Measurements from ENCODE around the gene B3GNT3. TPM values are rescaled to one million over a fixed set of nuclear protein-coding genes. Genes with fewer than 3 reads are reported as not detected.

B3GNT3 gene
- total and polyA plus RNA-seq, 9 of the 15 experiments (the other 6 are each of a cell fraction or from before 2014, with no cell fraction given), result 0.06 to 0.11 (median 0.07) TPM; not detected in 6

GRCh38 chr19:17860331-17860992, 65.5 kb downstream of the B3GNT3 start (continued):
- TF ChIP-seq ATF3 (IDR thresholded peaks at IDR 0.05) (no peak), ATF3 (CRISPR knock-in tag; conservative IDR thresholded peaks at IDR 0.05) (no peak), ZNF24 (IDR thresholded peaks at IDR 0.05) (no peak), SRSF3 (IDR thresholded peaks at IDR 0.05; ENCODE audit: insufficient read depth, low read length) (0 out of 2 replicates have a peak, but pooled peaks have one; percentile 8), RBFOX2 (IDR thresholded peaks at IDR 0.05; ENCODE audit: low read depth, low read length) (peak; percentile 63), USF1 (CRISPR knock-in tag; IDR thresholded peaks at IDR 0.05) (peak; percentile 9; the same call in 1 of the 2 replicates), CHD1 (IDR thresholded peaks at IDR 0.05; ENCODE audit: low read length) (peak; percentile 84), ZSCAN29 (IDR thresholded peaks at IDR 0.05) (0 out of 2 replicates have a peak, but pooled peaks have one; percentile 7), FOXK1 (CRISPR knock-in tag; IDR thresholded peaks at IDR 0.05; ENCODE audit: borderline replicate concordance) (0 out of 2 replicates have a peak, but pooled peaks have one; percentile 23), ZNF609 (CRISPR knock-in tag; IDR thresholded peaks at IDR 0.05; ENCODE audit: borderline replicate concordance) (peak; percentile 59; the same call in 1 of the 2 replicates), BRD4 (IDR thresholded peaks at IDR 0.05) (0 out of 2 replicates have a peak, but pooled peaks have one; percentile 60), FOXP1 (CRISPR knock-in tag; IDR thresholded peaks at IDR 0.05) (peak; percentile 42; the same call in 1 of the 2 replicates)

Measured in K562 (cell line).